GM19025 (cell line): ENCODE data around the gene ZNF789.

Experiments used
- ATAC-seq: cut with Tn5 transposase; IDR thresholded peaks from one replicate; pipeline ENCODE4 v1.9.1; 2021; ENCODE audit warnings: mild to moderate bottlenecking, low read depth, moderate library complexity; ENCODE audit not compliant: unreplicated experiment

ZNF789 gene

DNA sequence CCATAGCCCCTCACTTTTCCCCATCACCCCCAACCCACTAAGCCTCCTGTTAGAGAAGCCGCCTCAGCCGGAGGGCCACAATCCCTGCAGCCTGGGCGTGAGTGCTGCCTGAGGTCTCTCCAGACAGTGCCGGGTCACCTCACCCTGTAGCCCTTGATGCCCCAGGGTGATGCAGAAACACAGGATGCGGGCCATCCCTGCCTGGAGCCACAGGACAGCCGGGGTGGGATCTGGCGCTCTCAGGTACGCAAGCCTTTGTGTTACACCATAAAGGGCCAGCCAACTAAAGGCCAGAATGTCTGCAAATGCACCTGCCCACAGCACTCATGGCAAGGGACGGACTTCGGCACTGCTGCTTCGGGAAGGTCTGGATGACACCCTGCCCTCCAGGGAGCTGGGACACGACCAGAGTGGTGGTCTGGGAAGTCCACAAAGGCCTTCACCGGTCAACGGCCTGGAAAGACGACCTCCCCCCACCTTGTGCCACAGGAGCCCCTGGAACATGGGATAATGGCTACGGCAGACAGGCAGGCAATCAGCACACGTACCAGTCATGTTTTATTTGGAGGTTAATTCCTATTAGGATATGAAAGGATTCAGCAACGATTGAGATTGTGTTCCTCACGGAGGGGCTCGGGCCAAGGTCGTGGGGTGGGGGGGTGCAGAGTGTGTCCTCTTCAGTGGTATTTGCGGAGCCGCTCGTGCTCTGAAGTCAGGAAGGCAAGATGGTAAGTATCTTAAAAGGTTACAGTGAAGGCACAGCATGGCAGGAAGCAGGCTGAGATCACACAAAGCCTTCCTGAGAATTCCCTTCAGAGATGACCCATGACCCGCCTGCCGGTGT, 14.8 kb upstream of the ZNF789 start:
- no peak for ATAC-seq

DNA sequence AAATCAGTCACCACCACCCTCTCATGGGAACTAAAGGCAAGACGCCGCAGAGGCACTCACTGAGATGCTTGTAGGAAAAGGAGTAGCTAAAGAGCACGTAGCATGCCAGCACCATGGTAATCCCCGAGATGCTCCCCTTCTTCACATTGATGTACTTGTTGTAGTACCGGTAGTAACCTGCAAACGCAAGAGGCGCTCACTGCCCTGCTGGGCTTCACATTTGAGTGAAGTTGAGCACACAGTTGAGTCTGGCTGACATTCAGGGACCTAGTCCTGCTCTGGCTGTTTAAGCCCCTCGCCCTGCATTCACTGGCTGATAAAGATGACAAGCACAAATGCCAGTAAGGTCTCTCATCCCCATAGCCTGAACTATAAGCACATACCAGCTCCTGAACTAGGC, 13.6 kb upstream of the ZNF789 start:
- no peak for ATAC-seq

DNA sequence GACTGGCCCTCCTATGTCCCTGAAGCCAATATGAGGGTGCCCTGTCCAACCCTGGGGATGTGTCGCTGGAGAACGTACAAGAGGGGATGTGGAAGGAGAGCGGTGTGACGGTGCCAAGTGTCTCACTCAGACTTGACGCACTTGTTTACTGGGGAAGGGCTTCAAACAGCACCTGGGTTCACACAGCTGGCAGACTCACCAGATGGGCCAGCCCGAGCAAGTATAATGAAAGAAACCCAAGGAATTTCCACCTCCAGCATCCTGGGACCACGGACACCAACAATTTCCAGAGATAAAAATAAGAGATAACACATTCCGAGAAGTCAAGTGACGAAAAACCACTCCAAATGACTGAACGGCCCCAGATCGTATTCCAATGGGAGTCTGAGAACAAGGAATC, 12.0 kb upstream of the ZNF789 start:
- ATAC-seq, result no peak

DNA sequence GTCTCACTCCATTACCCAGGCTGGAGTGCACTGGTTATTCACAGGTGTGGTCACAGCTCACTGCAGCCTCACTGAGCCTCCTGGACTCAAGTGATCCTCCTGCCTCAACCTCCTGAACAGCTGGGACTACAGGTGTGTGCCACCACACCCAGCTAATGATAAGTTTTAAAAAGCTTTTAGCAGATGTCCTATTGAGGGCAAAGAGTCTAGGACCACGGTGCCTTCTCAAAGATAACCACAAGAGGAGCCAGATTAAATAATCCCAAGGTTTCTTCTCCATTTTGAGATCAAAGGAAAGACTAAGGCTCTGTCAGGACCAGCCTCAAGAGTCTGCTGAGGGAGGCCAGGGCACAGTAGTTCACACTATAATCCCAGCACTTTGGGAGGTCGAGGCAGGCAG, 11.5 kb upstream of the ZNF789 start:
- no peak for ATAC-seq

DNA sequence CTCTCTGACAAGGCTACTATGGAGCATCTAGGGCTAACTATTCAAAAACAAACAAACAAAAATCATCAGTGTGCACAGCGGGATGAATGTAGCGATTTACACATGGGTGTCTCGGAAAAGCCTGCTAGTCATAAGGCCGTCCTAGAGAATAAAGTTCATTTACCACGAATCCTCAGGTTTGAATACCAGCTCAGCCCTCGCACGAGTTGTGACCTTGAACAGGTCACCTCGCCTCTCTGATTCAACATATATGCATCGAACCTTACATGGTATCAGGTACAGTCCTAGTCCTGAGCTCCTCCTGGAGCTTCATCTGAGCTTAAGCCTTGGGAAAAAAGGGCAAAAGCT, 7.3 kb upstream of the ZNF789 start:
- ATAC-seq, result no peak

DNA sequence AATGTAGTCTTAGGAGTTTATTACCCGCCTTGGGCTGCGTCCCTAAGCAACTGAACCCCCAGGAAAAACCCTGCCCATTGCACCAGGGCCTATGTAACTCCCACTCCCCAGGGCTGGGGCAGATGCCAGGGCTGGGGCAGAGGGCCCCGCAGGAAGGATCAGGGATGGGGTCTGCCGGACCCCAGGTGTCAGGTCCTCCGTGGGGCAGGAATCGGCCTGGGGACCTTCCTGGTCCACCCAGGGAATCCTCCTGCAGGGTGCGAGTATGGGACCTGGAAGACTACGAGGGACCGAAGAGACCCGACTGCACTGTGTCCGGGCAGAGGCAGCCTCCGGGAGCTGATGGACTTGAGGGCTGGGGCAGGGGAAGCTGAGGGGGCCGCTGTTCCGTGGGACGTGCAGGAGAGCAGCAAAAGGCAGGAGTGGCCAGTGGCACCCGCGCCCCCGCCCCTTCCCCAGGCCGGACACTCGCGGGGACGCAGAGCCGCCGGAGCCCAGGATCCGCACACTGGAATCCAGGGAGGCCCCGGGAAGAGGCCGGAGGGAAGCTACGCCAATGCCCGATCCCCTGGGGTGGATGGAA, 4.3 kb upstream of the ZNF789 start:
- no peak for ATAC-seq

DNA sequence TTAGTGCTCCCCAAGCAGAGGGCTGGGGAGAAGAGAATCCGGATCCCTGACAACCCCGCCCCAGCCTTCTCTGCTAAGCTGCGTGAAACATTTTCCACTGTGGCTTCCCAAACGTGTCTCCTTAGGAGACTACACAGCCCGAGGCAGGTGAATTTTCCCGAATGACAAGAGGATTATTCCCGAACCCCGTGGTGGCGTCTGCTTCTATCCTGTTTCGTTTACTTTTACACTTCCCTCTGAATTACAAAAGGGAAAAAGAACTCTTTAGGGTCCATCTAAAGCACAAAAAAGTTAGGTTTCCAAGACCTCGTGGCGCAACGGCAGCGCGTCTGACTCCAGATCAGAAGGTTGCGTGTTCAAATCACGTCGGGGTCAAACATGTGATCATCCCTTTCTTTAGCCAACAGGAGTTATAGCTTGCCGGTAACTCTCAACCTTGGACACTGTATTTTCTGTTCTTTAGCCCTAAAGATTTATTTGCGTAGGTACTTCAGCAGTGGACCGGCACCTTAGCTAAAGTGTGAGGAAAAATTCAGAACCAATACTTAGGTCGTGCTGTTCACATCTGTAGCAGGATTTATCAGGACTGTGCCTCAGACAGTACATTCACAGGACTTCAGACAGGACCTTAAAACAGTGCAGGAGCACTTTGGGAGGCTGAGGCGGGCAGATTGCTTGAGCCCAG, 3.2 kb upstream of the ZNF789 start:
- ATAC-seq, result no peak

DNA sequence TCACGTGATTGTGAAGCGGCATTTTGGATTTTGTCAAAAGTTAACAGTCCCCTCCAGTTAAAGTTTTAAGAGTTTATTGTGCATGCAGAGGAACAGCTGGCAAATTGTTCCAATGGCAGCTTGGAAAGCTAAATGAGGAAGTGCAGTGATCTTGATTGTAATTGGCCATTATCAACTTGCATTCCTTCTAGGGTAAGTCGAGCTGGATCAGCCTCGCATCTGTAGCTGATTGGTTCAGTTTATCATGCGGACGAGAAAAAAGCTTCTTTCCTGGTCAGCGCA, 566 bp downstream of the ZNF789 start:
- no peak for ATAC-seq

DNA sequence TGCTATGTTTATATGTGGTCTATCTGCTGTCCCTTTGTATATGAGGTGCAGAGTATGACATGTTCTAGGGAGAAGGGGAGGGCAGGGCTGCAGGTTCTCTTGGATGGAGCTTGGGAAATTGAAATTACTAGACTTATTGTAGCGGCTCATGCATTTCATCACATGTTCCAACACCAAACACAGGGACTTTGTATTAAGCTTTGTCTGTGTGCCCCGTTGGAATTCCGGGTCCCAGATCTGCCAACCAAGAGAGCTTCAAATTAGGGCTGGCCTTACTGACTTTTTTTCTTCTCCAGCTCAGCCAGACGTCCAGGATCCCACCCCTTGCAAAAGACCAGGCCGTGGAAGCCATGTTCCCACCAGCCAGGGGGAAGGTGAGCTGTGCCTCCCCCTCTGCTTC, 3.4 kb downstream of the ZNF789 start:
- no peak for ATAC-seq

DNA sequence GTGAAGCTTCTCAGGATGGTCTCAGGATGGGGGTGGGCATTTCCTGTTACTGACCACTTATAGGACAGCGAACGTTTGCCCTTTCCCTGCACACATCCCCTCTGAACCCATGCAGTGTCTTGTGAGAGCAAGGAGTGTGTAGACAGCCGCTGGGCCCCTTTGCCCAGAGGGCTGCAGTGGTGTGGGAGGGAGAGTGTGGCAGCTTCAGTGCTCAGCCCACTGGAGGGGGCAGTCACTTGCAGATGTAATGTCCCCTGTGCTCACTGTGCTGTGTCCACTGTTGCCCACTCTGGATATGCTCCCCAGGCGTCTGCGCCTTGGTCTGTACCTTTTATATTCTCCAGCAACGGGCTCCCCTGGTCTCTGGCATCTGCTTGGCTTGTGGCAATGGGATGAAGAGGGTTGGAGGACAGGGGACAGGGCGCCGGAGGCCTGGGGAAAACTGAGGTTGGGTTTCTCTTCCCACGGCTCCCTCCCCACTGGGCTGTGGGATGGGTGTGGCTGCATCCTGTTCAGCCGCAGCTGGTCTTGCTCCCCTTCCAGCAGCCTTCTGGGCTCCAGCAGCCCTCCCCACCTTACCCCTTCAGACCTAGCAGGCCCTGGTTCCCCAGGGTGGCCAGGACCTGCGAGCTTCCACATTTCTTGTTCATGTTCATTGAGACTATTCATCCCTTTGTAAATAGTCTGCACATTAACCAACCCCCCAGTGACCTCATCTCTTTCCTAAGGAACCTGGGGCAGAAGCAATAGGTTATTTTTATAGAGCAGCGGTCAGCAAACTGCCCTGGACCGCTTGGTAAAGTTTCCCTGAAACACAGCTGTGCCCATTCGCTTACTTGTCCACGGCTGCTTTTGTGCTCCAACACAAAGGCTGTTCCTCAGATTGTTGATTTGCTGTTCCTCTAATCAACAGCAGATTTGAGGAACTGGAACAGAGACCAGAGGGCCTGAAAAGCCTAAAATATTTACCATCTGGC, 6.1 kb downstream of the ZNF789 start:
- ATAC-seq, result no peak

DNA sequence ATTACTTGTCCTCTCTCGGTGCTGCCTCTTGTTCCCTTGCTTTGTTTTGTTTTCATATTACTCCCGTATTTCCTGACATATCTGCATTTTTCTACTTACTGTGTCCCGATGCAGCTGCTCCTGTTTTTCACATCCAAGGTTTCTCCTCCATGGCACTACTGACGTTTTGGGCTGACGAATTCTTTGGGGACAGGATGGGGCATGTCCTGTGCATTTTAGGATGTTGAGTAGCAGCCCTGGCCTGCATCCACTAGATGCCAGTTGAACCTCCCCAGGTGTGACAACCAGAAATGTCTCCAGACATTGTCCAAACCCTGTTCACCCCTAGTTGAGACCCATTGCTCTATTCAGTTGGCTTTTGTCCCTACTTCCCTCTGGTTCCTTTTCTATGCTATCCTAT, 12.4 kb downstream of the ZNF789 start:
- no peak for ATAC-seq

DNA sequence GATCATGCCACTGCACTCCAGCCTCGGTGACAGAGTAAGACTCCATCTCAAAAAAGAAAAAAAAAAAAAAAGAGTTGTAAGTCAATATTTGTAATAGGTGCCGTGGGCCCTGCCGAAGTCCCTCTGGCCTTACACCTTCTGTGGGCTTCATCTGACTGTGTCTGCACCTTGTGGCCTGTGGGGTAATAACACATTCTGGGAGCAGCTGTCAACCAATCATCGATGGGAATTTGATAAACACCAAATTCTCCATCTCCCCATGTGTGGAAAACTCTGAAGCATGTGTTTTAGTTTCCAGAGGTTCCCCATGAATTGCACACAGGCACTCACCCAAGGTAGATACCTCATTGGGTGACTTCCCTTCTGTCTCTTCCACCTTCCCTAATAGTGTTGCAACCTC, 16.5 kb downstream of the ZNF789 start:
- no peak for ATAC-seq

DNA sequence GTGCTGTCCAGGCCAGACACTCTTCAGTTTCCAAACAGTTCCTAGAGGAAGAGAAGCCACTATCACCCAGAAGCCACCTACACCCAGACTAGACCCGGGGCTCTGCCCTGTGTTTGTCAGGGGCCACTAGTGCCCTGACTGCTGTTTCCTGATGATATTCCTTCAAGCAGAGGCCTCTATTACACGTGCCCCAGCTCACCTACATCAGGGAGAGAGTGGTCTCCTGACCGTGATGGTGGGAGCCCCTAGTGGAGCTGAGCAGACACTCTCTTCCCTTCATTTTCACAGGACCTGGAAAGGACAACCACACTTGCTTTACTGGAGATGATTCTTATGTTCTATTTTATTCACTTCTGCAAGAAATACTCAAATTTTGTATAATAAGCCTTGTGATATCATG, 18.2 kb downstream of the ZNF789 start:
- ATAC-seq, result no peak

DNA sequence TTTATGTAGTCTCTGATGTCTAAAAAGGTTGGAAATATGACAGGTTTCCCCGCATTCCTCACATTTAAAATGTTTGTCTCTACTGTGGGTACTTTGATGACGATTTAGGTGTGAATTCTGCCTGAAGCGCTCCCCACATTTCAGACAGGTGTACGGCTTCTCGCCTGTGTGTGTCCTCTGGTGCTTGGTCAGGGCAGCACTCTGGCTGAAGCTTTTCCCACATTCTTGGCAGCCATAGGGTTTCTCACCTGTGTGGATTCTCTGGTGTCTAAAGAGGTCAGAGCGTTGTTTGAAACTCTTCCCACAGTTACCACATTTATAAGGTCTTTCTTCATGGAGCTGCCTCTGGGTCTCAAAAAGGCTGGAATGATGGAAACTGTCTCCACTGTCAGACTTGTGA, 21.1 kb downstream of the ZNF789 start:
- ATAC-seq, result no peak

DNA sequence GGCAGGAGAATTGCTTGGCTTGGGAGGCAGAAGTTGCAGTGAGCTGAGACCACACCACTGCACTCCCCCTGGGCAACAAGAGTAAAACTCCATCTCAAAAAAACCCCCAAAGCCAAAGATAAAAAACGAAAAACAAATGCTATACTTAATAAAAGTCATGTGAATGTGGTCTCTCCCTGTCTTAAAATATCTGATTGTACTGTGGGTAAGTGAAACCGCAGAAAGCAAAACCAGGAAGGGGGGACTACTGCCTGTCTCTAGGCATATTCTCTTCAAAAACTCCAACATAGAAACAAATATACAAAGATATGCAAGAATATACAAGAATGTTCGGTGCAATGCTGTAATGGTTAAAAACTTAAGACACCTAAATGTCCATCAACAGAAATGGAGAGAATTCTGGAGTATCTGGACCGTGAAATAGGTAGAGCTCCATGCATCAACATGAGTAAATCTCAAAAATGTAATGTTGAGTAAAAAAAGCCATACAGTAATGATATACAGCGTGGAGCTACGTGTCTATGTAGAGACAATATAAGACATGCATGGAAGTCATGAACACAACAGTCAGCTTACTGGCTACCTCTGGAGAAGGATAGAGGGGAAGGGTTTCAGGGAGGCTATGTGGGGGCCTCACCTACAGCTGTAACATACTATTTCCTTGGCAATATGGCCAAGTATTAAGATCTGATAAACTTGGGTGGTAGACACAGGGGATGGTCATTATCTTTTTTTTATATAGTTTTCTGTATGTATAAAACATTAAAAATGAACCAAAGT, 25.3 kb downstream of the ZNF789 start:
- ATAC-seq, result no peak

DNA sequence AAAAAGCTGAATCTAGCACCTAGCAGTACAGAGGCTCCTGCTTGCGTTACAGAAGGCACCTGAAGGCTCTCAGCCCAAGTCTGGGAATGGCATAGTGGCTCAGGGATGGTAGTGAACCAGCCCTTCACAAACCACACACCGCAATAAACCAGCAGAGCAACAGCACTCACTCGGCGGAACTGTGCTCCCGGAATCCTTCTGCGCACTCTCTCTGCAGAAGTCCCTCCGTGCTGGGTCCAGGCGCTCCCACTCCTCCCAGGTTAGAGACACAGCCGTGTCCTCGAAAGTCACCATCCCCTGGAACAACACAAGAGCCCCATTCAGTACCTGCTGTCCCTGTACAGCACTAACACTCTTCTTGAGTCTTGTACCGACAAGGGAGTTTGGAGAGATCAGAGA, 25.9 kb downstream of the ZNF789 start:
- no peak for ATAC-seq

DNA sequence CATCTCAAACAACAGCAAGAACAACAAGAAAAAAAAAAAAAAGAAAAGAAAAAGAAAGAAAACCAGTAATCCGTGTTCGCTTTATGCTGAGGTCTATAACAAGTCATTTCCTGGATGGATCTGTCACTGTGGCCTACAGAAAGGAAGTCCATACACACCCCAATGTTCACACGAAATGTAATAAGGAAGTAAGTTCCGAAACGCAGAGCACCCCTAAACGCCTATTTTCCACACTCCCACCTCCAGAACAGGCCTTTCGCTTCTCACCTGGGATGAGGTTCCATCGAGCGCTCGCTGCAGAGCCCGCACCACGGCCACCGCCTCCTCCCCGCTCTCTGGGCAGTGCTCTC, 26.7 kb downstream of the ZNF789 start:
- no peak for ATAC-seq

DNA sequence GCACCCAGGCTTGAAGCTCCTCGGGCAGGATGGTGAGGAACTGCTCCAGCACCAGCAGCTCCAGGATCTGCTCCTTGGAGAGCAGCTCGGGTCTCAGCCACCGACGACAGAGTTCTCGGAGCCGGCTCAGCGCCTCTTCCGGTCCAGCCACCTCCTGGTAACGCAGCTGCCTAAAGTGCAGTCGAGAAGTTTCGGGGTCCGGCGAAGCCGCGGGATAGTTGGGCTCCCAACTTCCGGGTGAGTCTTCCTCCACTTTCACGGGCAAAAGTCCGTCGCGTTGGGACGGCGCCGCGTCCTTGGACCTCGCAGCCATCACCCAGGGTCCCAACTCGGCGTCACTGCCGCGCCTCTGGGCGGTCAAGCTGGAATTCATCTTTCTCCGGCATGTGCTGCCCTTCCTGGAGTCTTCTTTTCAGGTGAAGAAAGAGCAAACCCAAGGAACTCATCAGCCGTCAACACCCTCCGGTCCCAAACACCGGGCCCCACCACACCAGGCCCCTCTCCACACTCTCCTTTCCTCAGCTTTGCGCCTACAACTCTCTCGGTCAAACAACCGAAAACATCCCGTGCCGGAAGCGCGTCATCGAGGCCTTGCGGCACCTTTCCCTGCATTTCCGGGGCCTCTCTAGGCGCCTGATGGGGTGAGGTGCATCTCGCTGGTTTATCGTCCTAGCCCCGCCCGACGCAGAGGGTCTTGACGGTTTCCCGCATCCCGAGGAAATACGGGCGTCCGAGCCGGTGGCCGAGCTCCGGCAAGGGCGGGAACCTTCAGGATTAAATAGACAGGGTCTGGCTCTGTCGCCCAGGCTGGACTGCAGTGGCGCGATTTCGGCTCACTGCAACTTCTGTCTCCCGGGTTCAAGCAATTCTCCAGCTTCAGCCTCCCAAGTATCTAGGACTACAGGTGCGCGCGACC, 27.3 kb downstream of the ZNF789 start, which contains the start of gene ZNF394:
Gene ZNF394, minus strand, starts transcription at position 561 of the 916 bp plus-strand sequence. Its CDS starts 188 bp downstream, at position 373.
- peak; percentile 32 for ATAC-seq

DNA sequence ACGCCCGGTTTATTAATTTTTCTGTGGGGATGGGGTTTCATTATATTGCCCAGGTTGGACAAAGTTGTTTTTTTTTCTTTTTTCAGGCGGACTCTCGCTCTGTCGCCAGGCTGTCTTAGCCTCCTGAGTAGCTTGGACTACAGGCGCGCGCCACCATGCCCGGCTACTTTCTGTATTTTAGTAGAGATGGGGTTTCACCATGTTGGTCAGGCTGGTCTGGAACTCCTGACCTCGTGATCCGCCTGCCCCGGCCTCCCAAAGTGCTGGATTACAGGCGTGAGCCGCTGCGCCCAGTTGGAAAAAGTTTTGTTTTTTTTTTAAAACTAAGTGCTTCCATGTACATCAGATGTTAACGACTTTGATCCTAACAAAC, 27.9 kb downstream of the ZNF789 start:
- ATAC-seq, result no peak
